GM18858 (cell line): Measurements from ENCODE around the gene FAM3B.
"Not testable (repeated sequence)": the region's sequence is repeated elsewhere in the genome, so short reads cannot be mapped to it uniquely, and the experiment has no call there.

Experiments used
- ATAC-seq: cut with Tn5 transposase; IDR thresholded peaks from one replicate; pipeline ENCODE4 v1.9.1; 2021; ENCODE audit not compliant: unreplicated experiment

FAM3B gene

GRCh38 chr21:41349619-41350390 is 33.2 kb downstream of the FAM3B start:
- ATAC-seq, result no peak

DNA sequence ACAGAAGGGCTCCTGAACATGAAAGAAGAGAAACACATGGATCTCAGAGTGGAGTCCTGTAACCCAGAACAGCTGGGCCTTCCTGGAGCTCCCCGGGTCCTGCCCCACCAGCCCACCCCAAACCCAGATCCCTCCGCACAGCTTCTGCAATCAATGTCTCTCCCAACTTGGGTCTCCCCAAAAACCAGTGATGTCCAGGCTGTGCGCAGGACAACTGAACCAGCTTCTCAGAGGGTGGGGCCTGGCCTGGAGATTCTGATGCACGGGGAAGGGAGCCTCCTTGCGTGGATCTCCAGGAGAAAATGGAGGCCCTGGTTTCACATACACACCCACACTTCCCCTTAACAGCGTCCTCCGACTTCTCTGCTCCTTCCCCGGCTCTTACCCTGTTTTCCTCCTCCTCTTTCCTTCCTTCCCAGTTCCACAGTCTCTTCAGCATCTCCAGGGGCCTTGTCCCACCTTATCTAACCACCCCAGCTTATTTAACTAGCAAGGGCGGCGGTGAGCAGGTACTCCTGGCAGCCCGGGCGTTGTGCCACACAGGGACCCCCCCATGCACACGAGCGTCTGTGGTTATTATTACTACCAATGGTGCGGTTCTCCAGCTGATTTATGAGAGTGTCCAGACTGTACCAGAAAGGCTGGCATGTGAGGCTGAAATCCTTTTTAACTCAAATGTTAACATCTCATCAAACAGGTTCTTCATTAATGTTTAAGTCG is 34.0 kb downstream of the FAM3B start:
- ATAC-seq, result no peak

DNA sequence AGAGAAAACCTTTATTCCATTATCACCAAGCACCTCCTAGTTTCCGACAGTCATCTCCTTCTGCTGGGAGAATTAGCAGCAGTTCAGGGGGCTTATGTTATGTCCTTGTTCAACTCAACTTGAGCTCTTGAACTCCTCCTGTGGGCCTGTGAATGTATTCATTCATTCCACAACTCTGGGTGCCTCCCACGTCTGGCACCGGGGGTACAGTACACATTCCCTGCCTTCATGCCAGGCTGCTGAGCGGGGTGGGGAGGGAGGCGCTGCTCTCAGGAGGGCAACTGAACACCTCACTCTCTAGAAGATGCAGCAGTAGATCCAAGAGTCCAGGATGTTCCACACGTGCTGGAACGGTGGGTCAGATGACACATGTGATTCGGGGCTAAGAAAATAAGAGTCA is 40.9 kb downstream of the FAM3B start:
- no peak for ATAC-seq

DNA sequence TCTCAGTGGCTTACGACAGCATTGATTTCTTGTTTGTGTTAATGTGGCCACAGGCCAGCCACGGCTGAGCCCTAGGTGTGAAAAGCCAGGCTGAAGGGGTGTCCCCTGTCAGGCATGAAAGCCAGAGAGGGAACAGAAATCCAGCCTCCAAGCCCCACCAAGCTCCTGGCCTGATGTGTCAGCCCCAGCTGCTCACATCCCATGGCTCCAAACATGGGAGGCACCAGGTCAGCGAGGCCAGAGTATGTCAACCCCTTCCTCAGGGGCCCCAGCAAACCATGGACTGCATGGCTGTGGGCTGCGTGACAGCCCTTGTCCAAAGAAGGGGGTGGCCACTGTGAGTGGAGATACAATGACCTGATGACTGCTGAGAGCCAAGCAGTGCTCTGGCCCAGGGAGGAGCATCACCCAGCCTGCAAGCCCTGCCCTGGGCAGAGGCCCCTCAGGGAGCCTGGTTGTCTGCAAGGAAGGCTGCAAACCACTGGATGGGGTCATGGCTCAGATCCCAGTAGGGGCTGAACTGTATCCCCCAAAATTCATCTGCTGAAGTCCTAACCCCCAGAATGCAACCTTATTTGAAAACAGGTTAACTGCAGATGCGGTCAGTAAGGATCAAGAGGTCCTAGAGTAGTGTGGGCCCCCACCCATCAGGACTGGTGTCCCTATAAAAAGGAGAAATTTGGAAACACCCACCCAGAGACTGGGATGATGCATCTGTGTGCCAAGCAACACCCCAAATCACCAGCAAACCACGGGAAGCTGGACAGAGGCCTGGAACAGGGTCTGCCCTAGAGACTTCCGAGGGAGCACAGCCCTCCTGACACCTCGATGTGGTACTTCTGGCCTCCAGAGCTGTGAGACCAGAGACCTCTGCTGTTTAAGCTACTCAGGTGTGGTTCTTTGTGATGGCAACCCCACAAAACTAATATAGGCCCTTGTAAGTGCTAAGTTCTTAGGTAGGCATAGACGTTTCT is 41.9 kb downstream of the FAM3B start:
- ATAC-seq, result no peak

DNA sequence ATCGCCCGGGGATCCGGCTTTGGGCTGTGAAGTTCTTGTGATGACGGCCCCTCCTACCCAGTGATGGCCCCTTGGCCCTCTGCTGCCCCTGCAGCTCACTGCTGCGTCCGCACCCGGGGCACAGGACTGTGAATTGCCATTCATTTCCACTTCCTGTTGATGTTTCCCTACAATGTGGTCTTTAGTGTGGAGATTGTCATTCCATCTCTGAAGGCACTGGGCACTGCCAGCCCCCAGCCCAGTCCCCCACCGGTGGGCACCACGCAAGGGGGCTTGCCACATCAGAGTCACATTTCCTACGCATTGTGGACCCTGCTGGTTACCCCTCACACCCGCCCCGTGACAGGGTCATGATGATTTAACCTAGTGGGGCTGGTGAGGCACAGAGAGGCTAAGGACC is 42.7 kb downstream of the FAM3B start:
- ATAC-seq, result no peak

DNA sequence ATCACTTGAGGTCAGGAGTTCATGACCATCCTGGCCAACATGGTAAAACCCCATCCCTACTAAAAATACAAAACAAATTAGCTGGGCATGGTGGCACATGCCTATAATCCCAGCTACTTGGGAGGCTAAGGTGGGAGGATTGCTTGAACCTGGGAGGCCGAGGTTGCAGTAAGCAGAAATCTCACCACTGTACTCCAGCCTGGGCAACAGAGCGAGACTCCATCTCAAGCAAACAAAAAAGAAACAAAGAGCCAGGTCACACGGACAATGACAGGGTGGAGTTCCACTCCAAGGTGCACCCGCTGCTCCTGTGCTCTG is 43.1 kb downstream of the FAM3B start:
- not testable (repeated sequence) for ATAC-seq

- ATAC-seq, result no peak
Observed at GRCh38 chr21:41360072-41360821, 43.6 kb downstream of the FAM3B start.

- ATAC-seq, result no peak
Observed at GRCh38 chr21:41361053-41361785, 44.6 kb downstream of the FAM3B start.

DNA sequence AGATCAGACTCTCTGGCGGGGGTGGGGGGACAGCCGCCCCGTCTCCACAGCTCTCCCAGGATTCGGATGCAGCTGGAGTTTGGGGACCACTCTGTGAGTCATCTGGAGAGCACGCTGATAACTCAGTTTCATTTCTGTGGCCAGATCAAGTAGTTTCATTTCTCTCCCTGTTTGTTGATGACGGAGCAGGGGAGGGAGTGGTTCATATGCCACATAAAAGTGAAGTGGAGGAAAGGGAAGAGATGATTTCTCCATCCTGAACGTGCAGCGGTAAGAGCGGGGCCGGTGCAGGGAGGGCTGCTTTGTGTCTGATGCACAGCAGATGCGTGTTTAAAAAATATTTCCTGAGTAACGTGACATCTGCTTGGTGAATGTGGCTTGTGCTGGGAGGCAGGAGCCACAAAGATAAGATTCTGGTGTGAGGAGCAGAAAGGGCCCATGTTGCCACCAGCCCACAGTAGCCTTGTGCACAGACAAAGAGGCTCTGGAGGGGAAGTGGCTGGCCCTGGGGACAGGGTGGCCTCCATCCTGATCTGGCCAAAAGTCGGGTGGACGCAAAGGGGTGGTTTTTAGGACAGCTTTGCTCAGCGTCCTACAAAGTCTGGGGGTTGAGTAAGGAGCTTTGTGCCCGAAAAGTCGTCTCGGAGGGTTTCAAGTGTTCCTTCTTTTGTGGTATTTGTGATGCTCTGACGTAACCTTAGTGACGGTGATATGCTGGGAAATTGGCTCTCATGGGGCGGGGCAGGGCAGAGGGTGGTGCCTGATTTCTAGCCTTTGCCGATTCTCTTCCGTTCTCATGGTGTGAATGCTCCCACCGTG is 45.4 kb downstream of the FAM3B start, which contains the start of gene MX2:
Gene MX2, plus strand, starts transcription at position 242 of the 819 bp plus-strand sequence. CDS start 14,880 bp downstream, outside the sequence.
- ATAC-seq, result peak; percentile 62

- no peak for ATAC-seq
Observed at GRCh38 chr21:41362605-41363369, 46.2 kb downstream of the FAM3B start.

- ATAC-seq, result no peak
Observed at GRCh38 chr21:41363370-41364270, 47.0 kb downstream of the FAM3B start.

DNA sequence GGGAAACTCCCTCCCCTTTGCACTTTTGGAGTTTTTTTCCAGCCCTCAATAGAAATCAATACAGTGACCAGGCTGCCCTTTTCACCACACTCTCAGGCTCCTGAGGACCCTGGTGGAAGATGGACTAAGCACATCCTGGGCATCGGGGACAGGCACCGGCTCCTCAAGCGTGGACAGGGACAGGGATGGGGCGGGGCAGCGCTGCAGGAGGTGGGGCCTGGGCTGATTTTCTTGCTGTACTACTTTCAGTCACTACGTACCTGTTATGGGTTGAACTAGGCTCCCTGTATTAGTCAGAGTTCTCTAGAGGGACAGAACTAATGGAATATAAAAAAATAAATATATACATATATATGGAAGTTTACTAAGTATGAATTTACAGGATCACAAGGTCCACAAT is 47.7 kb downstream of the FAM3B start:
- no peak for ATAC-seq

- no peak for ATAC-seq
Observed at GRCh38 chr21:41365377-41366107, 48.9 kb downstream of the FAM3B start.

- no peak for ATAC-seq
Observed at GRCh38 chr21:41366522-41367151, 50.0 kb downstream of the FAM3B start.

GRCh38 chr21:41367301-41367944 is 50.8 kb downstream of the FAM3B start:
- no peak for ATAC-seq
